ENCODE measurements around the gene GRIN3A.

GRIN3A gene

DNA sequence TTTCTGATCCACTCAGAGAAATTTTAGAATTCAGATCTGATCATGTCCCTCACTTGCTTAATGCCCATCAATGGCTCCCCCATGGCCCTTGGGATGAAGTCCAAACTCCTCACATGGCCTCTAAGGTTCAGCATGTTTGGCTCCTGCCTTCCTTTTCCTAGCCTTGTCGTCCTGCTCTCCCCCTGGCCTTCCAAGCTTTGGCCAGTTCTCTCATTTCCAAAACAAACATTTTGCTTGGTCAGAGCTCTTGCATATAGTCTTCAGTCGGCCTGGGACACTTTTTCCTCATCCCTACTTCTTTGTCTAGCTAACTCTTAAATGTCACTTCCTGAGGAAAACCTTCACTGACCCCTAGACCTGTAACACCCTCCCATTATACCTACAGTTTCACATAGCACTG lies 106.6 kb downstream of the GRIN3A start:
- H3K27me3 ChIP-seq (ENCODE audit: insufficient read depth, low read length) = no peaks in the 10 kb centered on the region
- H3K9me2 ChIP-seq (ENCODE audit: low read depth, low read length) = no peaks in the 10 kb centered on the region
- no peak overlapping the region for H3K27ac ChIP-seq (ENCODE audit: low read depth, low read length, poor library complexity, severe bottlenecking)
- H3K4me3 ChIP-seq (ENCODE audit: low read depth, low read length, poor library complexity, severe bottlenecking) = no peak overlapping the region
- TF ChIP-seq, protein P1, sequence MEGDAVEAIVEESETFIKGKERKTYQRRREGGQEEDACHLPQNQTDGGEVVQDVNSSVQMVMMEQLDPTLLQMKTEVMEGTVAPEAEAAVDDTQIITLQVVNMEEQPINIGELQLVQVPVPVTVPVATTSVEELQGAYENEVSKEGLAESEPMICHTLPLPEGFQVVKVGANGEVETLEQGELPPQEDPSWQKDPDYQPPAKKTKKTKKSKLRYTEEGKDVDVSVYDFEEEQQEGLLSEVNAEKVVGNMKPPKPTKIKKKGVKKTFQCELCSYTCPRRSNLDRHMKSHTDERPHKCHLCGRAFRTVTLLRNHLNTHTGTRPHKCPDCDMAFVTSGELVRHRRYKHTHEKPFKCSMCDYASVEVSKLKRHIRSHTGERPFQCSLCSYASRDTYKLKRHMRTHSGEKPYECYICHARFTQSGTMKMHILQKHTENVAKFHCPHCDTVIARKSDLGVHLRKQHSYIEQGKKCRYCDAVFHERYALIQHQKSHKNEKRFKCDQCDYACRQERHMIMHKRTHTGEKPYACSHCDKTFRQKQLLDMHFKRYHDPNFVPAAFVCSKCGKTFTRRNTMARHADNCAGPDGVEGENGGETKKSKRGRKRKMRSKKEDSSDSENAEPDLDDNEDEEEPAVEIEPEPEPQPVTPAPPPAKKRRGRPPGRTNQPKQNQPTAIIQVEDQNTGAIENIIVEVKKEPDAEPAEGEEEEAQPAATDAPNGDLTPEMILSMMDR (IDR thresholded peaks at IDR 0.05; ENCODE audit: low read length) = no peak
- TF ChIP-seq EZH2 (IDR thresholded peaks at IDR 0.05; ENCODE audit: borderline replicate concordance, low read length) = no peak
- no peak overlapping the region for H3K9ac ChIP-seq (ENCODE audit: low read length)
- H3K9me3 ChIP-seq (ENCODE audit: low read length) = no peaks in the 10 kb centered on the region
- H2AFZ ChIP-seq (ENCODE audit: low read length) = no peak overlapping the region
- no peaks in the 10 kb centered on the region for H4K20me1 ChIP-seq (ENCODE audit: insufficient read depth, low read length)
- no peaks in the 10 kb centered on the region for H3K79me2 ChIP-seq (ENCODE audit: insufficient read depth, low read length)
- no peak overlapping the region for H3K4me2 ChIP-seq (ENCODE audit: low read length)
- H3K4me1 ChIP-seq (ENCODE audit: insufficient read depth, low read length, severe bottlenecking) = no peaks in the 10 kb centered on the region
- no peaks in the 10 kb centered on the region for H3K36me3 ChIP-seq (ENCODE audit: insufficient read depth, low read length)
- no peaks in the 10 kb centered on the region for H3F3A ChIP-seq (ENCODE audit: insufficient read depth, low read length)

DNA sequence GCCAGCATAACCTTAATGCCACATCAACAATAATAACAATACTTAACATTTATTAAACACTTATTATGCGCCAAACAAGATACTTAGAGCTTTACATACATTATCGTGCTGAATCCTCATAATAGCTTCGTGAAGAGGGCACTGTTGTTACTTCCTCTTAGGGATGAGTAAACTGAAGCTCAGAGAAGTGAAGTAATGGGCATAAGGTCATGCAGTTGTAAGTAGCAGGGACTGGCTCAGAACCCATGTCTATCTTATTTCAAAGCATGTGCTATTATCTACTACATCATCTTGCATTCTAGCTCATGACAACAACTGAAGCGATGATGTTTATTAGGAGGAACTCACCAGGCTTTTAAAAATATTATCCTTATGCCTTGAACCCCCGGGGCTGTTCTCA lies 108.8 kb downstream of the GRIN3A start:
- no peak overlapping the region for H3K4me2 ChIP-seq (ENCODE audit: low read length)
- no peaks in the 10 kb centered on the region for H4K20me1 ChIP-seq (ENCODE audit: insufficient read depth, low read length)
- no peaks in the 10 kb centered on the region for H3K4me1 ChIP-seq (ENCODE audit: insufficient read depth, low read length, severe bottlenecking)
- no peaks in the 10 kb centered on the region for H3F3A ChIP-seq (ENCODE audit: insufficient read depth, low read length)
- no peak overlapping the region for H3K27ac ChIP-seq (ENCODE audit: low read depth, low read length, poor library complexity, severe bottlenecking)
- no peak overlapping the region for H2AFZ ChIP-seq (ENCODE audit: low read length)
- no peaks in the 10 kb centered on the region for H3K9me3 ChIP-seq (ENCODE audit: low read length)
- no peaks in the 10 kb centered on the region for H3K9me2 ChIP-seq (ENCODE audit: low read depth, low read length)
- no peaks in the 10 kb centered on the region for H3K27me3 ChIP-seq (ENCODE audit: insufficient read depth, low read length)
- H3K9ac ChIP-seq (ENCODE audit: low read length) = no peak overlapping the region
- H3K36me3 ChIP-seq (ENCODE audit: insufficient read depth, low read length) = no peaks in the 10 kb centered on the region
- no peak for TF ChIP-seq EZH2 (IDR thresholded peaks at IDR 0.05; ENCODE audit: borderline replicate concordance, low read length)
- TF ChIP-seq, protein P1 (IDR thresholded peaks at IDR 0.05; ENCODE audit: low read length) = no peak
- H3K4me3 ChIP-seq (ENCODE audit: low read depth, low read length, poor library complexity, severe bottlenecking) = no peak overlapping the region
- no peaks in the 10 kb centered on the region for H3K79me2 ChIP-seq (ENCODE audit: insufficient read depth, low read length)

DNA sequence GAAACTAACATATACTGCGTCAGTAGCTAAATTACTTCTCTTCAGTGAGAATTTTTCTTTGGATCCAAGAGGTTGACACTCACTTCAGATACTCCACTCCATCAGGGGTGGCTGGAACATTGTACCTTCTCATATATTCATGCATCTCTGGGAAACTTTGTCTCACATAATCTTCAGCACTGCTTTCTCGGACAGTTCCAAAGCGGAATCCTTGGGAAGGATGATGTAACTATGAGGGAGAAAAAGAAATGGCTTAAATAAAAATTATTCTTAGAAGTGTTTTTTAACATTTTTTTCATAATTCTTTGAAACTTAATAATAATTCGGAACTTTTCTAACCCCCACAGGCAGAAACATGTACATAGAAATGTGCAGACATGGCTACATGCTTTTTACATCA lies 110.3 kb downstream of the GRIN3A start:
- Histone ChIP-seq H3K9me2 (ENCODE audit: low read depth, low read length) (no peaks in the 10 kb centered on the region), H3K9me3 (ENCODE audit: low read length) (no peaks in the 10 kb centered on the region), H3K27ac (ENCODE audit: low read depth, low read length, poor library complexity, severe bottlenecking) (no peak overlapping the region), H3K4me1 (ENCODE audit: insufficient read depth, low read length, severe bottlenecking) (no peaks in the 10 kb centered on the region), H4K20me1 (ENCODE audit: insufficient read depth, low read length) (no peaks in the 10 kb centered on the region), H3K36me3 (ENCODE audit: insufficient read depth, low read length) (no peaks in the 10 kb centered on the region), H3F3A (ENCODE audit: insufficient read depth, low read length) (no peaks in the 10 kb centered on the region), H3K4me3 (ENCODE audit: low read depth, low read length, poor library complexity, severe bottlenecking) (no peak overlapping the region), H3K27me3 (ENCODE audit: insufficient read depth, low read length) (no peaks in the 10 kb centered on the region), H3K79me2 (ENCODE audit: insufficient read depth, low read length) (no peaks in the 10 kb centered on the region), H3K4me2 (ENCODE audit: low read length) (no peak overlapping the region), H3K9ac (ENCODE audit: low read length) (no peak overlapping the region), H2AFZ (ENCODE audit: low read length) (no peak overlapping the region)
- no peak for TF ChIP-seq EZH2 (IDR thresholded peaks at IDR 0.05; ENCODE audit: borderline replicate concordance, low read length)
- TF ChIP-seq, protein P1 (IDR thresholded peaks at IDR 0.05; ENCODE audit: low read length) = no peak
